GM12878 (cell line): Measurements from ENCODE around the gene KLHL25.

Source experiments
- ATF2 ChIP-seq: IDR thresholded peaks from 2 replicates; pipeline ENCODE4 v1.6.1; 2012; ENCODE audit warnings: low read length, inconsistent platforms
- CTCF ChIP-seq, 3 experiments: IDR thresholded peaks in 2 of 3; conservative IDR thresholded peaks in 1 of 3; 2 replicates each; pipeline ENCODE4 v1.5.1; 2011; ENCODE audit warnings: low read depth in 3 of 3, low read length in 3 of 3, mild to moderate bottlenecking in 3 of 3, control low read depth in 2 of 3, moderate library complexity in 2 of 3, inconsistent platforms in 1 of 3, mixed read lengths in 1 of 3; ENCODE audit not compliant: control insufficient read depth in 2 of 3, insufficient read depth in 1 of 3; ENCODE audit errors: extremely low read depth in 1 of 3
- JUND ChIP-seq: IDR thresholded peaks from 2 replicates; pipeline ENCODE4 v1.6.1; 2012; ENCODE audit warnings: low read depth, mild to moderate bottlenecking, low read length, improper control_type of control experiment, moderate library complexity
- POLR2A ChIP-seq: IDR thresholded peaks from 2 replicates; pipeline ENCODE4 v1.6.1; 2011; ENCODE audit warnings: low read depth, mild to moderate bottlenecking, low read length
- RAD21 ChIP-seq: IDR thresholded peaks from 2 replicates; pipeline ENCODE4 v1.6.1; 2011; ENCODE audit warnings: mild to moderate bottlenecking, low read depth, low read length, moderate library complexity; ENCODE audit not compliant: insufficient read depth
- USF2 ChIP-seq: IDR thresholded peaks from 2 replicates; pipeline ENCODE4 v1.6.1; 2011; ENCODE audit warnings: low read depth, low read length, improper control_type of control experiment, borderline replicate concordance

- TF ChIP-seq CTCF (IDR thresholded peaks at IDR 0.05 in 2 of 3, conservative IDR thresholded peaks at IDR 0.05 in 1 of 3; ENCODE audit: control insufficient read depth in 2 of 3, extremely low read depth in 1 of 3, insufficient read depth in 1 of 3, low read depth in 3 of 3, low read length in 3 of 3) (no peak), POLR2A (no peak), ATF2 (no peak), RAD21 (no peak), USF2 (no peak), JUND (no peak)
Measured at GRCh38 chr15:85761635-85762034, 33.1 kb downstream of the KLHL25 start.
